ENCODE measurements around the gene MEGF6. TPM values are rescaled to one million over a fixed set of nuclear protein-coding genes. Genes with fewer than 3 reads are reported as not detected.

MEGF6 gene
- total RNA-seq, 5 donors from 2014 or later (not counting 1 experiment from before 2014, with no cell fraction given), result 63.3 to 213 (median 193) TPM

- no peak overlapping the region for H3K4me3 Mint-ChIP-seq
- Histone ChIP-seq H3K27me3 (replicated peaks in 1 of 2; ENCODE audit: control insufficient read depth in 2 of 2, extremely low read depth in 1 of 2, insufficient read depth in 2 of 2, low read length in 1 of 2) (peaks cover 0 to 35% of the 10 kb centered on the region in 2 experiments), H3K27ac (ENCODE audit: low read length) (no peak overlapping the region), H3K9me3 (no peaks in the 10 kb centered on the region), H3K4me3 (ENCODE audit: control insufficient read depth in 1 of 2, extremely low read depth in 1 of 2, low read length in 1 of 2) (no peak overlapping the region), H3K36me3 (ENCODE audit: control insufficient read depth in 2 of 2, extremely low read depth in 1 of 2, insufficient read depth in 1 of 2, low read length in 1 of 2) (no peaks in the 10 kb centered on the region), H3K4me1 (ENCODE audit: control insufficient read depth in 1 of 2, extremely low read depth in 1 of 2, insufficient read depth in 2 of 2, low read length in 2 of 2) (no peaks in the 10 kb centered on the region)
- H3K27ac Mint-ChIP-seq, result no peak overlapping the region
- no peaks in the 10 kb centered on the region for H3K36me3 Mint-ChIP-seq
- H3K9me3 Mint-ChIP-seq, result peaks cover 0 to 4% (median 3%) of the 10 kb centered on the region in 3 donors
- CTCF ChIA-PET, result interaction anchor here in 1 of 2 donors (0.6 kb wide), 1 partner anchor 809 kb away, joined by 3 read pairs; the partner anchor contains the start of gene MMEL1
- H3K4me1 Mint-ChIP-seq, result no peaks in the 10 kb centered on the region
- WGBS (ENCODE audit: insufficient coverage), result 79% methylated on average over 3 of the region's 8 CpGs
- DNase-seq, result no peak
- H3K27me3 Mint-ChIP-seq, result peaks cover 0 to 10% of the 10 kb centered on the region in 2 donors
- POLR2A ChIA-PET, result no interaction called here
- no peak for ATAC-seq (replicated peaks in 1 of 4)
Observed at GRCh38 chr1:3441880-3442279, 169.4 kb downstream of the MEGF6 start.

GRCh38 chr1:3441410-3441847 is 169.9 kb downstream of the MEGF6 start:
- WGBS (ENCODE audit: insufficient coverage), result 94% methylated on average over 6 of the region's 8 CpGs
- CTCF ChIA-PET, result no interaction called here

GRCh38 chr1:3440711-3441409 is 170.4 kb downstream of the MEGF6 start:
- Histone ChIP-seq H3K4me1 (ENCODE audit: control insufficient read depth in 1 of 2, extremely low read depth in 1 of 2, insufficient read depth in 2 of 2, low read length in 2 of 2) (no peaks in the 10 kb centered on the region), H3K4me3 (ENCODE audit: control insufficient read depth in 1 of 2, extremely low read depth in 1 of 2, low read length in 1 of 2) (no peak overlapping the region), H3K27me3 (replicated peaks in 1 of 2; ENCODE audit: control insufficient read depth in 2 of 2, extremely low read depth in 1 of 2, insufficient read depth in 2 of 2, low read length in 1 of 2) (peaks cover 0 to 35% of the 10 kb centered on the region in 2 experiments), H3K27ac (ENCODE audit: low read length) (no peak overlapping the region), H3K9me3 (no peaks in the 10 kb centered on the region), H3K36me3 (ENCODE audit: control insufficient read depth in 2 of 2, extremely low read depth in 1 of 2, insufficient read depth in 1 of 2, low read length in 1 of 2) (no peaks in the 10 kb centered on the region)
- ChIA-PET POLR2A (no interaction called here), CTCF (no interaction called here)
- Mint-ChIP-seq H3K36me3 (no peaks in the 10 kb centered on the region), H3K27me3 (peaks cover 0 to 10% of the 10 kb centered on the region in 2 donors), H3K4me3 (no peak overlapping the region), H3K4me1 (no peaks in the 10 kb centered on the region), H3K27ac (no peak overlapping the region), H3K9me3 (no peaks in the 10 kb centered on the region)
- DNase-seq (no peak), ATAC-seq (replicated peaks in 1 of 4) (no peak)
- 83% methylated on average over 16 of the region's 20 CpGs for WGBS (ENCODE audit: insufficient coverage)

More at GRCh38 chr1:3441410-3441847, 169.9 kb downstream of the MEGF6 start:
- DNase-seq (no peak), ATAC-seq (replicated peaks in 1 of 4) (no peak)
- H3K4me3 ChIP-seq (ENCODE audit: control insufficient read depth in 1 of 2, extremely low read depth in 1 of 2, low read length in 1 of 2), result no peak overlapping the region
- H3K27me3 ChIP-seq (replicated peaks in 1 of 2; ENCODE audit: control insufficient read depth in 2 of 2, extremely low read depth in 1 of 2, insufficient read depth in 2 of 2, low read length in 1 of 2), result peaks cover 0 to 35% of the 10 kb centered on the region in 2 experiments
- no peak overlapping the region for H3K27ac Mint-ChIP-seq
- H3K36me3 ChIP-seq (ENCODE audit: control insufficient read depth in 2 of 2, extremely low read depth in 1 of 2, insufficient read depth in 1 of 2, low read length in 1 of 2), result no peaks in the 10 kb centered on the region
- H3K36me3 Mint-ChIP-seq, result no peaks in the 10 kb centered on the region
- no peaks in the 10 kb centered on the region for H3K4me1 ChIP-seq (ENCODE audit: control insufficient read depth in 1 of 2, extremely low read depth in 1 of 2, insufficient read depth in 2 of 2, low read length in 2 of 2)
- POLR2A ChIA-PET, result no interaction called here
- H3K4me1 Mint-ChIP-seq, result no peaks in the 10 kb centered on the region
- H3K4me3 Mint-ChIP-seq, result no peak overlapping the region
- H3K9me3 Mint-ChIP-seq, result peaks cover 0 to 2% (median 0%) of the 10 kb centered on the region in 3 donors
- H3K27ac ChIP-seq (ENCODE audit: low read length), result no peak overlapping the region
- H3K9me3 ChIP-seq, result no peaks in the 10 kb centered on the region
- H3K27me3 Mint-ChIP-seq, result peaks cover 0 to 10% of the 10 kb centered on the region in 2 donors

GRCh38 chr1:3440300-3440681 is 171.0 kb downstream of the MEGF6 start:
- Mint-ChIP-seq H3K4me1 (no peaks in the 10 kb centered on the region), H3K27ac (no peak overlapping the region), H3K9me3 (no peaks in the 10 kb centered on the region), H3K36me3 (no peaks in the 10 kb centered on the region), H3K27me3 (peaks cover 0 to 10% of the 10 kb centered on the region in 2 donors), H3K4me3 (no peak overlapping the region)
- Histone ChIP-seq H3K36me3 (ENCODE audit: control insufficient read depth in 2 of 2, extremely low read depth in 1 of 2, insufficient read depth in 1 of 2, low read length in 1 of 2) (no peaks in the 10 kb centered on the region), H3K4me3 (ENCODE audit: control insufficient read depth in 1 of 2, extremely low read depth in 1 of 2, low read length in 1 of 2) (no peak overlapping the region), H3K27ac (ENCODE audit: low read length) (no peak overlapping the region), H3K9me3 (no peaks in the 10 kb centered on the region), H3K27me3 (replicated peaks in 1 of 2; ENCODE audit: control insufficient read depth in 2 of 2, extremely low read depth in 1 of 2, insufficient read depth in 2 of 2, low read length in 1 of 2) (peaks cover 0 to 35% of the 10 kb centered on the region in 2 experiments), H3K4me1 (ENCODE audit: control insufficient read depth in 1 of 2, extremely low read depth in 1 of 2, insufficient read depth in 2 of 2, low read length in 2 of 2) (no peaks in the 10 kb centered on the region)
- ChIA-PET CTCF (no interaction called here), POLR2A (no interaction called here)
- 93% methylated on average over 3 of the region's 10 CpGs for WGBS (ENCODE audit: insufficient coverage)
- DNase-seq (no peak), ATAC-seq (replicated peaks in 1 of 4) (no peak)

Other genes starting within 250 kb of the MEGF6 start
- gene ARHGEF16, start 156.8 kb downstream of the MEGF6 start, total RNA-seq, result under 1 TPM in 4 of 5 donors, not detected in 1; 0.22 to 0.44 (median 0.29) TPM
- gene TPRG1L, start 13.5 kb upstream of the MEGF6 start, total RNA-seq, result 10 to 100 TPM; 36.7 to 48.5 (median 45.4) TPM
- 10 to 100 TPM; 33.7 to 44.9 (median 39.8) TPM for gene WRAP73, start 38.6 kb upstream of the MEGF6 start, total RNA-seq
- under 1 TPM in 4 of 5 donors, not detected in 1; 0.12 to 0.21 (median 0.18) TPM for gene TP73, start 41.0 kb upstream of the MEGF6 start, total RNA-seq
- gene CCDC27, start 140.9 kb upstream of the MEGF6 start, total RNA-seq, result not detected
- 1 to 10 TPM; 1.3 to 6.2 (median 4.2) TPM for gene SMIM1, start 161.2 kb upstream of the MEGF6 start, total RNA-seq
- gene LRRC47, start 185.0 kb upstream of the MEGF6 start, total RNA-seq, result 10 to 100 TPM; 37.3 to 49.1 (median 44.5) TPM
- gene CEP104, start 245.7 kb upstream of the MEGF6 start, total RNA-seq, result 10 to 100 TPM; 39.9 to 64.7 (median 58.5) TPM
- 10 to 100 TPM; 14.9 to 24.1 (median 18.5) TPM for gene DFFB, start 246.0 kb upstream of the MEGF6 start, total RNA-seq